ENCODE data around the gene MFSD12.
"Not testable (repeated sequence)": the region's sequence is repeated elsewhere in the genome, so short reads cannot be mapped to it uniquely, and the experiment has no call there.

MFSD12 gene

DNA sequence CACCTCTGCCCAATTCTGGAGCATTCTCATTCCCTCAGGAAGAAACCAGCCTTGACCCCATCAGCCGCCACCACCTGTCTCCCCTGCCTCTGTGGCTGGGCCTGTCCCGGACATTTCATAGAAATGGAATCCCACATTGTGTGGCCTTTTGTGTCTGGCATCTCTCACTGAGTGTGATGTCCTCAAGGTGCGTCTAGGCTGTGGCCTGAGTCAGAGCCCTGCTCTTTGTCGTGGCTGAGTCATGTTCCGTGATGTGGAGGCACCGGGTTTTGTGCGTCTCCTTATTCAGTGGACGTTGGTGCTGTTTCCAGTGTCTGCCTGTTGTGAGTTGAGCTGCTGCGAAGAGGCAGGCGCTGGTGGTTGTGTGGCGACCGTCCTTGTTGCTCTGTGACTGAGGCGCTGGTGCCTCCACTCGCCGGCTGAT lies 47.8 kb downstream of the MFSD12 start:
- Histone ChIP-seq H3K9me3 (ENCODE audit: insufficient read depth, low read depth, low read length) (no peaks in the 10 kb centered on the region), H3K4me3 (ENCODE audit: low read length) (no peak overlapping the region), H3K27me3 (ENCODE audit: insufficient read depth, low read length) (no peaks in the 10 kb centered on the region), H3K27ac (ENCODE audit: low read depth, low read length) (no peak overlapping the region), H3K4me1 (ENCODE audit: insufficient read depth, low read length) (peaks cover 2% of the 10 kb centered on the region; the same call in 1 of the 2 replicates), H3K36me3 (ENCODE audit: insufficient read depth, low read length) (peaks cover 19% of the 10 kb centered on the region; the same call in 1 of the 2 replicates), H3K9ac (ENCODE audit: low read depth, low read length) (no peak overlapping the region)
- WGBS: 94% methylated on average over 15 of the region's 15 CpGs

GRCh38 chr19:3508771-3509535 lies 48.4 kb downstream of the MFSD12 start:
- Histone ChIP-seq H3K9me3 (ENCODE audit: insufficient read depth, low read depth, low read length) (no peaks in the 10 kb centered on the region), H3K36me3 (ENCODE audit: insufficient read depth, low read length) (peaks cover 19% of the 10 kb centered on the region; the same call in 1 of the 2 replicates), H3K27me3 (ENCODE audit: insufficient read depth, low read length) (no peaks in the 10 kb centered on the region), H3K4me1 (ENCODE audit: insufficient read depth, low read length) (peaks cover 2% of the 10 kb centered on the region; the same call in 1 of the 2 replicates), H3K4me3 (ENCODE audit: low read length) (no peak overlapping the region), H3K27ac (ENCODE audit: low read depth, low read length) (no peak overlapping the region), H3K9ac (ENCODE audit: low read depth, low read length) (no peak overlapping the region)
- 95% methylated on average over 23 of the region's 23 CpGs for WGBS

- not testable (repeated sequence) for H3K27me3 ChIP-seq (ENCODE audit: insufficient read depth, low read length); H3K9me3 ChIP-seq (ENCODE audit: insufficient read depth, low read depth, low read length); H3K4me1 ChIP-seq (ENCODE audit: insufficient read depth, low read length); H3K4me3 ChIP-seq (ENCODE audit: low read length); H3K9ac ChIP-seq (ENCODE audit: low read depth, low read length); H3K27ac ChIP-seq (ENCODE audit: low read depth, low read length)
- peaks cover 19% of the 10 kb centered on the region; the same call in 1 of the 2 replicates for H3K36me3 ChIP-seq (ENCODE audit: insufficient read depth, low read length)
- WGBS: 93% methylated on average over 18 of the region's 18 CpGs
Observed at GRCh38 chr19:3508121-3508661, 49.2 kb downstream of the MFSD12 start.

DNA sequence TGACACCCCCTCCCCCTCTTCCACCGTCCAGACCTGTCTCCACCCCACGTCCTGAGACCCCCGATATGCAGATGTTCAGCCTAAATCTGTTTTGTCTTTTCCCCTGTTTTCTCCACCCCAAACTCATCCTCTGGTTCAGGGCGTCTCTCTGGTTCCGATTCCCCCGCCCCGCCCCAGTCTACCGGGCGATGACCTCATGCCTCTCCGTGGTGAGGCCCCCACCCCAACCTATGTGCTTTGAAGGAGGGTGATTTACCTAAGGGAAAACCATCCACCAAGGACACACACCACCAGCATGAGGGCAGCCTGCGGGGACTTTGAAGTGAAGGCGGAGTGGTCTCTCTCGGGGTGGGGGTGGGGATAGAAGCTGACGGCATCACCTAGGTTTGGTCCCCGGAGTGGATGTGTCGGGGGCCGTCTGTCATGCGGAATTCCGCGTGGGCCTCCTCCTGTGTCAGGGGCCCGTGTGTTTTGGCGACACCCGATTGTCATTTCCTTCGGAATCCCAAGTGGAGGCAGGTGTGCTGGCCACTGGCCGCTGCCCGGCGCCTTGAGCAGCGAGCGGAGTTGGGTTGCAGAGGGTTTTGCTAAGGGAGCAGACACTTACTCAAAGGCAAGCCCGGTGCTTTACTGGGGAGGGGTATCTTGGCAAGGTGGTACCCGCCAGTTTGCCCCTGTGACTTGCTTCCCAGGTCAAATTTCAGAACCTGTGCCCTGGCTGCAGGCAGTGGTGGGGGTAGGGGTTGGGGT lies 49.8 kb downstream of the MFSD12 start:
- 12% methylated on average over 26 of the region's 31 CpGs for WGBS
- H3K36me3 ChIP-seq (ENCODE audit: insufficient read depth, low read length): peaks cover 19% of the 10 kb centered on the region; the same call in 1 of the 2 replicates
- no peaks in the 10 kb centered on the region for H3K9me3 ChIP-seq (ENCODE audit: insufficient read depth, low read depth, low read length)
- peaks cover 2% of the 10 kb centered on the region; the same call in 1 of the 2 replicates for H3K4me1 ChIP-seq (ENCODE audit: insufficient read depth, low read length)
- no peak overlapping the region for H3K27ac ChIP-seq (ENCODE audit: low read depth, low read length)
- H3K4me3 ChIP-seq (ENCODE audit: low read length): peak overlapping the region; percentile 72
- H3K27me3 ChIP-seq (ENCODE audit: insufficient read depth, low read length): no peaks in the 10 kb centered on the region
- H3K9ac ChIP-seq (ENCODE audit: low read depth, low read length): peak overlapping the region; percentile 42; the same call in 1 of the 2 replicates

- Histone ChIP-seq H3K27ac (ENCODE audit: low read depth, low read length) (peak overlapping the region; percentile 28; the same call in 1 of the 2 replicates), H3K4me1 (ENCODE audit: insufficient read depth, low read length) (peaks cover 2% of the 10 kb centered on the region; the same call in 1 of the 2 replicates)
Observed at GRCh38 chr19:3506384-3507340, 50.7 kb downstream of the MFSD12 start.

DNA sequence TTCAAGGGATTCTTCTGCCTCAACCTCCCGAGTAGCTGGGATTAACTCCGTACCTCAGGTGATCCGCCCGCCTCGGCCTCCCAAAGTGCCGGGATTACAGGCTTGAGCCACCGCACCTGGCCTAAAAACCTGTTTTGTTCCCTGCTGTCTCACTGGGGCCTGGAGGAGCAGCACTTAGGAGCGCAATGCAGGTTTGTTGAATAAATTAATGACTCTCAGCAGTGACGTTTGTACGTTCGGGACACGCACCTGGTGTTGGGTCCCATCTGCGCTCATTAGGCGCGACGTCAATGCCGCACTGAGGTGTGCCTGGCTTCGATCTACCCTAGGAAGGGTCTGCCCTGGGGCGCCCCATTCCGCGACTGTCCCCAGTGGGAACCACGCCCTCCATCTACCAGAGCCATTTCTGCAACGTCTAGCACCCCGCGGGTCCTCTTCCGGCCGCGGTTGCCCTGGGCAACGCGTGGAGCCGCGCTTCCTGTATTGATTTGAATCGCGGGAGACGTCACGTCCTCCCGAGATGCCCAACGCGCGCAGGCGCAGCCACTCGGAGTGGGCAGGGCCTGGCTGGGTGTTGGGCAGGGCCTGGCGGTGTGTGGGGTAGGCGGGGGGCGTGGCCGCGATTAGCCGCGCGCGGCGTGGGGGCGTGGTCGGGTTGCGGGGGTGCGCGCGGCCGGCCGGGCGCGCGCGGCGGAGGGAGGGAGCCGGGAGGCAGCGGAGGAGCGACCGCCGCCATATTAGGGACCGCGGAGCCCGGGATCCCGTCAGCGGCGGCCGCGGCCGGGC lies 51.6 kb downstream of the MFSD12 start, which contains the start of gene FZR1:
Gene FZR1 (plus strand): TSS at position 714 of the 786 bp plus-strand sequence. CDS start 16,679 bp downstream, outside the sequence.
- Histone ChIP-seq H3K9me3 (ENCODE audit: insufficient read depth, low read depth, low read length) (no peaks in the 10 kb centered on the region), H3K9ac (ENCODE audit: low read depth, low read length) (peak within 1 kb of the TSS; percentile 78), H3K4me1 (ENCODE audit: insufficient read depth, low read length) (peaks cover 2% of the 10 kb centered on the region; the same call in 1 of the 2 replicates), H3K36me3 (ENCODE audit: insufficient read depth, low read length) (peaks cover 14% of the 10 kb centered on the region; the same call in 1 of the 2 replicates), H3K4me3 (ENCODE audit: low read length) (peak within 1 kb of the TSS; percentile 72), H3K27ac (ENCODE audit: low read depth, low read length) (peak within 1 kb of the TSS; percentile 84), H3K27me3 (ENCODE audit: insufficient read depth, low read length) (no peaks in the 10 kb centered on the region)
- 7% methylated on average over 79 of the region's 79 CpGs for WGBS

More at GRCh38 chr19:3506384-3507340, 50.7 kb downstream of the MFSD12 start:
- under 1% methylated on average over 69 of the region's 69 CpGs for WGBS
- H3K4me3 ChIP-seq (ENCODE audit: low read length): peak overlapping the region; percentile 72
- H3K27me3 ChIP-seq (ENCODE audit: insufficient read depth, low read length): no peaks in the 10 kb centered on the region
- no peaks in the 10 kb centered on the region for H3K9me3 ChIP-seq (ENCODE audit: insufficient read depth, low read depth, low read length)
- H3K9ac ChIP-seq (ENCODE audit: low read depth, low read length): peak overlapping the region; percentile 70
- H3K36me3 ChIP-seq (ENCODE audit: insufficient read depth, low read length): peaks cover 19% of the 10 kb centered on the region; the same call in 1 of the 2 replicates

- 93% methylated on average over 5 of the region's 5 CpGs for WGBS
- H3K4me1 ChIP-seq (ENCODE audit: insufficient read depth, low read length): peaks cover 2% of the 10 kb centered on the region; the same call in 1 of the 2 replicates
- no peaks in the 10 kb centered on the region for H3K27me3 ChIP-seq (ENCODE audit: insufficient read depth, low read length)
- no peak overlapping the region for H3K4me3 ChIP-seq (ENCODE audit: low read length)
- no peak overlapping the region for H3K27ac ChIP-seq (ENCODE audit: low read depth, low read length)
- no peak overlapping the region for H3K9ac ChIP-seq (ENCODE audit: low read depth, low read length)
- no peaks in the 10 kb centered on the region for H3K9me3 ChIP-seq (ENCODE audit: insufficient read depth, low read depth, low read length)
- peaks cover 9% of the 10 kb centered on the region; the same call in 1 of the 2 replicates for H3K36me3 ChIP-seq (ENCODE audit: insufficient read depth, low read length)
Observed at GRCh38 chr19:3504735-3505134, 52.7 kb downstream of the MFSD12 start.

- no peaks in the 10 kb centered on the region for H3K27me3 ChIP-seq (ENCODE audit: insufficient read depth, low read length)
- H3K36me3 ChIP-seq (ENCODE audit: insufficient read depth, low read length): no peaks in the 10 kb centered on the region
- no peak overlapping the region for H3K9ac ChIP-seq (ENCODE audit: low read depth, low read length)
- H3K27ac ChIP-seq (ENCODE audit: low read depth, low read length): no peak overlapping the region
- peaks cover 2% of the 10 kb centered on the region; the same call in 1 of the 2 replicates for H3K4me1 ChIP-seq (ENCODE audit: insufficient read depth, low read length)
- 91% methylated on average over 13 of the region's 13 CpGs for WGBS
- H3K9me3 ChIP-seq (ENCODE audit: insufficient read depth, low read depth, low read length): no peaks in the 10 kb centered on the region
- no peak overlapping the region for H3K4me3 ChIP-seq (ENCODE audit: low read length)
Observed at GRCh38 chr19:3503036-3503572, 54.3 kb downstream of the MFSD12 start.

- Histone ChIP-seq H3K4me1 (ENCODE audit: insufficient read depth, low read length) (no peaks in the 10 kb centered on the region; the same call in 1 of the 2 replicates), H3K36me3 (ENCODE audit: insufficient read depth, low read length) (peaks cover 7% of the 10 kb centered on the region), H3K27ac (ENCODE audit: low read depth, low read length) (no peak overlapping the region), H3K27me3 (ENCODE audit: insufficient read depth, low read length) (no peaks in the 10 kb centered on the region), H3K9me3 (ENCODE audit: insufficient read depth, low read depth, low read length) (no peaks in the 10 kb centered on the region), H3K9ac (ENCODE audit: low read depth, low read length) (no peak overlapping the region), H3K4me3 (ENCODE audit: low read length) (no peak overlapping the region)
- 95% methylated on average over 3 of the region's 3 CpGs for WGBS
Observed at GRCh38 chr19:3501780-3502179, 55.6 kb downstream of the MFSD12 start.
